ENCODE measurements around the gene FBXO10. TPM values are rescaled to one million over a fixed set of nuclear protein-coding genes. Genes with fewer than 3 reads are reported as not detected.
A peak's percentile ranks its signal among the peaks of the same experiment; 100 is the strongest.

The FBXO10 gene
- total RNA-seq, 2 donors from 2014 or later, result 19.5 to 26.6 TPM

DNA sequence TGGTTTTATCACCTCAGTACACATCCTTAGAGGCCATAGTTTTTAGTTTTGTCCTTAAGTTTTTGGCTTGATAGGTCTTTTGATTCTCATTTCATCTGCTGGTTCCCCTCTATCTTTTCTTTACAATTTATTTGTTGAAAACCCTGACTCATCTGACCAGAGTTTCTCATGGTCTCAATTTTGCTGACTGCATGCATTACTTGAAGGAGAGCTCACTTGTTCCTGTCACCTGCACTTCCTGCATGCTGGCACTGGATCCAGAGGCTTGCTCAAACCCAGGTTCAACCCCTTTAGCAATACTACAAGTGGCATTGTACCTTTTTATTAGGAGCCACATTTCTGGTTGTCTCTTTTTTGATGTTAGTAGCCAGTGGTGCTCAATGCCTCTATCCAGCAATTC, 26.7 kb downstream of the FBXO10 start:
- Mint-ChIP-seq H3K9me3 (peaks cover 7% of the 10 kb centered on the region), H3K36me3 (ENCODE audit: low read depth) (peaks cover 32% of the 10 kb centered on the region), H3K4me1 (peaks cover 14% of the 10 kb centered on the region), H3K27ac (peak overlapping the region; percentile 81), H3K4me3 (no peak overlapping the region), H3K27me3 (ENCODE audit: insufficient read depth) (no peaks in the 10 kb centered on the region)
- peaks cover 8% of the 10 kb centered on the region for H3K4me1 ChIP-seq (ENCODE audit: control insufficient read depth, insufficient read depth, low read length)
- TF ChIP-seq, protein P1, sequence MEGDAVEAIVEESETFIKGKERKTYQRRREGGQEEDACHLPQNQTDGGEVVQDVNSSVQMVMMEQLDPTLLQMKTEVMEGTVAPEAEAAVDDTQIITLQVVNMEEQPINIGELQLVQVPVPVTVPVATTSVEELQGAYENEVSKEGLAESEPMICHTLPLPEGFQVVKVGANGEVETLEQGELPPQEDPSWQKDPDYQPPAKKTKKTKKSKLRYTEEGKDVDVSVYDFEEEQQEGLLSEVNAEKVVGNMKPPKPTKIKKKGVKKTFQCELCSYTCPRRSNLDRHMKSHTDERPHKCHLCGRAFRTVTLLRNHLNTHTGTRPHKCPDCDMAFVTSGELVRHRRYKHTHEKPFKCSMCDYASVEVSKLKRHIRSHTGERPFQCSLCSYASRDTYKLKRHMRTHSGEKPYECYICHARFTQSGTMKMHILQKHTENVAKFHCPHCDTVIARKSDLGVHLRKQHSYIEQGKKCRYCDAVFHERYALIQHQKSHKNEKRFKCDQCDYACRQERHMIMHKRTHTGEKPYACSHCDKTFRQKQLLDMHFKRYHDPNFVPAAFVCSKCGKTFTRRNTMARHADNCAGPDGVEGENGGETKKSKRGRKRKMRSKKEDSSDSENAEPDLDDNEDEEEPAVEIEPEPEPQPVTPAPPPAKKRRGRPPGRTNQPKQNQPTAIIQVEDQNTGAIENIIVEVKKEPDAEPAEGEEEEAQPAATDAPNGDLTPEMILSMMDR (conservative IDR thresholded peaks at IDR 0.05), result no peak
- peaks cover 25% of the 10 kb centered on the region for H3K36me3 ChIP-seq (ENCODE audit: control insufficient read depth, insufficient read depth, low read length)
- no peaks in the 10 kb centered on the region for H3K27me3 ChIP-seq (ENCODE audit: control insufficient read depth, insufficient read depth, low read length, poor library complexity, severe bottlenecking)
- H3K9me3 ChIP-seq (ENCODE audit: control insufficient read depth, low read length), result peaks cover 17% of the 10 kb centered on the region
- H3K9ac ChIP-seq (ENCODE audit: extremely low read depth, low read length, poor library complexity, severe bottlenecking), result no peak overlapping the region
- no peak for DNase-seq
- peak overlapping the region; percentile 48 for H3K4me3 ChIP-seq (ENCODE audit: low read length)
- no peak overlapping the region for H3K27ac ChIP-seq (ENCODE audit: low read depth, low read length)

DNA sequence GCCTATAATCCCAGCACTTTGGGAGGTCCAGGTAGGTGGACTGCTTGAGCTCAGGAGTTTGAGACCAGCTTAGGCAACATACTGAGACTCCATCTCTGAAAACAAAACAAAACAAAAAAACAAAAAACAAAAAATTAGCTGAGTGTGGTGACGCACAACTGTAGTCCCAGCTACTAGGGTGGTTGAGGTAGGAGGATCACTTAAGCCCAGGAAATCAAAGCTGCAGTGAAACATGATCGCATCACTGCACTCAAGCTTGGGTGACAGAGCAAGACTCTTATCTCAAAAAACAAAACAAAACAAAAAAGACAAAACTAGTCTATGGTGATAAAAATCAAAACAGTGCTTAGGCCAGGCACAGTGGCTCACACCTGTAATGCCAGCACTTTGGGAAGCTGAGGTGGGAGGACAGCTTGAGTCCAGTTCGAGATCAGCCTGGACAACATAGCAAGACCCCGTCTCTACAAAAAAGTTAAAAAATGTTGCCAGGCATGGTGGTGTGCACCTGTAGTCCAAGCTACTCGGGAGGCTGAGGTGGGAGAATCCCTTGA, 28.8 kb downstream of the FBXO10 start:
- no peak overlapping the region for H3K9ac ChIP-seq (ENCODE audit: extremely low read depth, low read length, poor library complexity, severe bottlenecking)
- H3K36me3 Mint-ChIP-seq (ENCODE audit: low read depth), result peaks cover 36% of the 10 kb centered on the region
- no peaks in the 10 kb centered on the region for H3K27me3 Mint-ChIP-seq (ENCODE audit: insufficient read depth)
- no peak for DNase-seq
- no peak overlapping the region for H3K27ac Mint-ChIP-seq
- peak overlapping the region; percentile 28 for H3K4me3 ChIP-seq (ENCODE audit: low read length)
- TF ChIP-seq, protein P1 (conservative IDR thresholded peaks at IDR 0.05), result no peak
- H3K4me1 ChIP-seq (ENCODE audit: control insufficient read depth, insufficient read depth, low read length), result peaks cover 8% of the 10 kb centered on the region
- peaks cover 32% of the 10 kb centered on the region for H3K36me3 ChIP-seq (ENCODE audit: control insufficient read depth, insufficient read depth, low read length)
- peaks cover 17% of the 10 kb centered on the region for H3K9me3 ChIP-seq (ENCODE audit: control insufficient read depth, low read length)
- H3K4me3 Mint-ChIP-seq, result no peak overlapping the region
- 86 to 94% methylated on average over 4 to 5 of the region's 5 CpGs for WGBS, 2 experiments (ENCODE audit: insufficient coverage in 1 of 2, insufficient read length in 1 of 2)
- no peak overlapping the region for H3K27ac ChIP-seq (ENCODE audit: low read depth, low read length)
- peaks cover 14% of the 10 kb centered on the region for H3K4me1 Mint-ChIP-seq
- peaks cover 7% of the 10 kb centered on the region for H3K9me3 Mint-ChIP-seq
- H3K27me3 ChIP-seq (ENCODE audit: control insufficient read depth, insufficient read depth, low read length, poor library complexity, severe bottlenecking), result no peaks in the 10 kb centered on the region

DNA sequence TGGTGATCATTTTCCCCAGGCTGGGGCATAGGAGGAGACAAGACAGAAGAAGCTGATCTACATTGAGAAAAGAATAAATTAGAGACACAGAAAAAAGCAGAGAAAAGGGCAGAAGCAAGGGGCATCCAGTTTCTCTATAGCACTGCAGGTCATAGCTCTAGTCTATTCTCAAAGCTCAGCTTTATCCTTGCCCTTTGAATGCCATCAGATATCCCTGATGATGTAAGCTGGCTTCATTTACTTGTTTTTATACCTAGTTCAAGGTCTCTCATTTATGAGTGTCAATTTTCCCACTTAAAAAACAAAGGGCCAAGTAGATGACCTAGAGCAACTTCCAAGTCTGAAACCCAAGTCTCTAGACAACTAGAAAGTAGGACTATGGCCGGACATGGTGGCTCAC, 32.7 kb downstream of the FBXO10 start:
- Histone ChIP-seq H3K9ac (ENCODE audit: extremely low read depth, low read length, poor library complexity, severe bottlenecking) (no peak overlapping the region), H3K4me3 (ENCODE audit: low read length) (no peak overlapping the region), H3K36me3 (ENCODE audit: control insufficient read depth, insufficient read depth, low read length) (peaks cover 54% of the 10 kb centered on the region), H3K9me3 (ENCODE audit: control insufficient read depth, low read length) (peaks cover 14% of the 10 kb centered on the region), H3K27me3 (ENCODE audit: control insufficient read depth, insufficient read depth, low read length, poor library complexity, severe bottlenecking) (no peaks in the 10 kb centered on the region), H3K4me1 (ENCODE audit: control insufficient read depth, insufficient read depth, low read length) (no peaks in the 10 kb centered on the region), H3K27ac (ENCODE audit: low read depth, low read length) (no peak overlapping the region)
- no peak for DNase-seq
- Mint-ChIP-seq H3K27me3 (ENCODE audit: insufficient read depth) (no peaks in the 10 kb centered on the region), H3K4me1 (peaks cover 2% of the 10 kb centered on the region), H3K27ac (no peak overlapping the region), H3K4me3 (no peak overlapping the region), H3K36me3 (ENCODE audit: low read depth) (peaks cover 62% of the 10 kb centered on the region), H3K9me3 (peaks cover 2% of the 10 kb centered on the region)
- 94 to 100% methylated on average over 1 of the region's 1 CpG for WGBS, 2 experiments (ENCODE audit: insufficient coverage in 1 of 2, insufficient read length in 1 of 2)
- TF ChIP-seq, protein P1 (conservative IDR thresholded peaks at IDR 0.05), result no peak

All from endodermal cell (in vitro differentiated cells).